ENCODE data around the gene TRPV3. TPM values are rescaled to one million over a fixed set of nuclear protein-coding genes. Genes with fewer than 3 reads are reported as not detected.

Gene TRPV3
- total RNA-seq, 1 donor from 2014 or later = 2.1 TPM

DNA sequence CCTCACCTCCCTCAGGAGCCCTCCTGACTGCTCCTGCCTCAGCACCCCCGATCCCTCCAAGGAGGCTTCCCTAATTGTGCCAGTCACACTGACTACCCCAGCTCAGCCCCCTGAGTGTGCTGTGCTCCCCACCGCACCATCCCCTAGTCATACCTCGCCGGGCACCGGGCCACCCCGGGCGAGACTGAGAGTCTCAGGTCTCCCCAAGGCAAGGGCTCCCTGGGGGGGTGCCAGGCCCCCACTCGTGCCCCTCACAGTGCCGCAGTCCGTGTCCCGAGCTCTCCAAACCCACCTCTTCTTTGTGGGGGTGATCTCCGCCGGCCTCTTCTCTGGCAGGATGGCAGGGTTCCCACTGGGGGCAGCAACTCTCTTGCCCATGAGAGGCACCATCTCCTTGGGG lies 3.2 kb downstream of the TRPV3 start:
- TF ChIP-seq, protein P1, sequence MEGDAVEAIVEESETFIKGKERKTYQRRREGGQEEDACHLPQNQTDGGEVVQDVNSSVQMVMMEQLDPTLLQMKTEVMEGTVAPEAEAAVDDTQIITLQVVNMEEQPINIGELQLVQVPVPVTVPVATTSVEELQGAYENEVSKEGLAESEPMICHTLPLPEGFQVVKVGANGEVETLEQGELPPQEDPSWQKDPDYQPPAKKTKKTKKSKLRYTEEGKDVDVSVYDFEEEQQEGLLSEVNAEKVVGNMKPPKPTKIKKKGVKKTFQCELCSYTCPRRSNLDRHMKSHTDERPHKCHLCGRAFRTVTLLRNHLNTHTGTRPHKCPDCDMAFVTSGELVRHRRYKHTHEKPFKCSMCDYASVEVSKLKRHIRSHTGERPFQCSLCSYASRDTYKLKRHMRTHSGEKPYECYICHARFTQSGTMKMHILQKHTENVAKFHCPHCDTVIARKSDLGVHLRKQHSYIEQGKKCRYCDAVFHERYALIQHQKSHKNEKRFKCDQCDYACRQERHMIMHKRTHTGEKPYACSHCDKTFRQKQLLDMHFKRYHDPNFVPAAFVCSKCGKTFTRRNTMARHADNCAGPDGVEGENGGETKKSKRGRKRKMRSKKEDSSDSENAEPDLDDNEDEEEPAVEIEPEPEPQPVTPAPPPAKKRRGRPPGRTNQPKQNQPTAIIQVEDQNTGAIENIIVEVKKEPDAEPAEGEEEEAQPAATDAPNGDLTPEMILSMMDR (IDR thresholded peaks at IDR 0.05; ENCODE audit: insufficient read depth, low read length, poor library complexity, severe bottlenecking) = no peak
- DNase-seq (ENCODE audit: low read depth) = no peak

DNA sequence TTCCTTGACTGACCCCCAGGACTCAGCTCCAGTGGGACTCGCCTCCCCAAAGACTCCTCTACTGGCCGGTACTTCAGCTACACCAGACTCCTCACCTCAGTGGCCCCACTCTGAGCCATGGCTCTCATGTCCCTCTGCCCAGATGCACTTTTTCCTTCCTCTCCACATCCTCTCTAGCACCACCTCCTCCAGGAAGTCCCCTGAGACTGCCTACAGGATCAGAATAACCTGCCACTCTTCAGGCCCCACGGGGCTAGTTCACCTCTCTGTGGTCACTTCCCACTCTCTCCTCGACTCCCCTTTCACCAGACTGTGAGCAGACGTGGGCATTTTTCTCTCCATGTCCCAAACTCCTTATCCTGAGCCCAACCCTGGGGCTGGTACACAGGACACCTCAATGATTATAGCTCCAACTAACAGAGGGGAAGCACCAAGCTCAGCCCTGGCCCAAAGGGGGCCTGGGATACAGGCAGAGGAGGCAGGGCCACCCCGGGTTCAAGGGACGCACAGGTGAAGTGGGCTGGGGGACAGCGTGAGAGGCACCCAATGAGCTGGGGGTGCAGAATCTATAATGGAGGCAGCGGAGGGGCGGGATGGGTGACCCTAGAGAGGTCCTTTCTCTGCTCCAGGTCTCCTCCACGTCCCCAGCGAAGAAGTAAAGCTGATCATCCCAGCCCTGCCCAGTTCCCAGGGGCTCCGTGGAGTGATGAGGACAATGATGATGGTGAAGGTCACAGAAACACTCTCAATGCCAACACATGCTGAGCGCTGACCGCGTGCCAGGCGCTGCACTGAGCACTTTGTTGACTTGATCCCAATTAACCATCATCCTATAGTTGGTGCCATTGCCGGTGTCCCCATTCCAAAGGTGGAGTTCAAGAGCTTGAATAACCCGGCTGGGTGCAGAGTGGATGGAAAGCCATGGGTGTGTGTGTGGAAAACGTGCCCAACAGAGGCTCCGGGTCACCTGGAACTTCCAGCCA lies 3.9 kb downstream of the TRPV3 start:
- Histone ChIP-seq H3K27me3 (ENCODE audit: control insufficient read depth, insufficient read depth, low read length) (no peaks in the 10 kb centered on the region), H3K4me3 (ENCODE audit: low read depth, low read length) (no peak overlapping the region), H3K36me3 (ENCODE audit: control insufficient read depth, insufficient read depth, low read length) (no peaks in the 10 kb centered on the region)
- DNase-seq (ENCODE audit: low read depth) = no peak
- TF ChIP-seq, protein P1 (IDR thresholded peaks at IDR 0.05; ENCODE audit: insufficient read depth, low read length, poor library complexity, severe bottlenecking) = no peak

More for the DNA sequence above, 3.2 kb downstream of the TRPV3 start:
- H3K36me3 ChIP-seq (ENCODE audit: control insufficient read depth, insufficient read depth, low read length) = no peaks in the 10 kb centered on the region
- no peak overlapping the region for H3K4me3 ChIP-seq (ENCODE audit: low read depth, low read length)
- no peaks in the 10 kb centered on the region for H3K27me3 ChIP-seq (ENCODE audit: control insufficient read depth, insufficient read depth, low read length)

DNA sequence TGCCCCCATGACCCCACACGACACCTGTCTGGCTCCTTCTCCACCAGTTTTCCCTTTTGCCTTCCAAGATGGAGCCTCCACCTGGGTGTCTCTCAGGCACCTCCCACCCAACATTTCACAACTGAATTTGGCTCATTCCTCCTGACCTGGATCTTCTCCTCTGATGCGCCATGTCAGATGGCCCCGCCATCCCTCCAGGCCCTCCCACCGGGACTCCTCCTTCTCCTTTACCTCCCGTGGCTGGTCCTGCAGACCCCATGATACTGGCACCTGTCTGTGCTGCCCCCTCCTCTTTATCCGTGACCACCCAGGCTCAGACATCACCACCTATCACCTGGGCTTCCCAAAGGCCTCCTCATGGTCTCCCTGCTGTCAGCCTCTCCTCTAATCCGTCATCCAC lies 4.7 kb downstream of the TRPV3 start:
- H3K4me3 ChIP-seq (ENCODE audit: low read depth, low read length) = no peak overlapping the region
- H3K36me3 ChIP-seq (ENCODE audit: control insufficient read depth, insufficient read depth, low read length) = no peaks in the 10 kb centered on the region
- no peaks in the 10 kb centered on the region for H3K27me3 ChIP-seq (ENCODE audit: control insufficient read depth, insufficient read depth, low read length)
- TF ChIP-seq, protein P1 (IDR thresholded peaks at IDR 0.05; ENCODE audit: insufficient read depth, low read length, poor library complexity, severe bottlenecking) = no peak
- no peak for DNase-seq (ENCODE audit: low read depth)

DNA sequence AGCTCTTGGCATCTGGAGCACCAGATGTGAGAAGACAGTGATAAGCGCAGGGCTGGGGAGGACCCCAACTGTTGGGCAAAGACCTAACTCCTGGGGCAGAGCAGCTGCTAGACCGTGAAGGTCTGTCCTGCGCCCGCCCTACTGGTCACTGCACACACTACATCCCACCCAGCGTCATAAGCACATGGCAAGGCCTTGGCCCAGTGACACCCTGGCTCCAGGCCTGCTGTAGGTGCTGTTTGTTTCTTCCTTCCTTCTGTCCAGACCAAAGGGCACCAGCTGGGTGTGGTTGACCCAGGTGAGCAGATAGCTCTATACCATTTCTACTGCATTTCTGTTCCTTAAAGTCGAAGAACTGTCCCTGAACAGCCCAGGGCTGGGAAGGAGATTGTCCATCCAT lies 6.4 kb downstream of the TRPV3 start:
- Histone ChIP-seq H3K4me3 (ENCODE audit: low read depth, low read length) (no peak overlapping the region), H3K27me3 (ENCODE audit: control insufficient read depth, insufficient read depth, low read length) (no peaks in the 10 kb centered on the region), H3K36me3 (ENCODE audit: control insufficient read depth, insufficient read depth, low read length) (no peaks in the 10 kb centered on the region)
- TF ChIP-seq, protein P1 (IDR thresholded peaks at IDR 0.05; ENCODE audit: insufficient read depth, low read length, poor library complexity, severe bottlenecking) = no peak
- no peak for DNase-seq (ENCODE audit: low read depth)

DNA sequence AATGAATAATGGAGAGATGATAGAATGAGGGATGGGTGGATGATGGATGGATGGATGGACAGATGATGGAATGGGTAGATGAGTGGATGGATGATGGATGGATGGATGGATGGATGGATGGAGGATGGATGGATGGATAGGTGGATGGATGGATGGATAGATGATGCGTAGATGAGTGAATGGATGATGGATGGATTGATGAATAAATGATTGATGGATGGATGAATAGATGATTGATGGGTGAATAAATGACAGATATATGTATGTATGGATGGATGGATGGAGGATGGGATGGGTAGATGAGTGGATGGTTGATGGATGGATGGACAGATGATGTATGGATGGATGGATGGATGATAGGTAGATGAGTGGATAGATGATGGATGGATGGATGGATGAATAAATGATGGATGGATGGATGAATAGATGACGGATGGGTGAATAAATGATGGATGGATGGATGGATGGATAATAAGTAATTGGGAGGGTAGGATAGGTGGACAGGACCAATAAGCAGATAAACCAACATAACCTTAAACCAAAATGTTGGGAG lies 7.9 kb downstream of the TRPV3 start:
- H3K4me3 ChIP-seq (ENCODE audit: low read depth, low read length) = no peak overlapping the region
- H3K36me3 ChIP-seq (ENCODE audit: control insufficient read depth, insufficient read depth, low read length) = no peaks in the 10 kb centered on the region
- TF ChIP-seq, protein P1 (IDR thresholded peaks at IDR 0.05; ENCODE audit: insufficient read depth, low read length, poor library complexity, severe bottlenecking) = no peak

More for the DNA sequence above, 7.9 kb downstream of the TRPV3 start:
- H3K27me3 ChIP-seq (ENCODE audit: control insufficient read depth, insufficient read depth, low read length) = no peaks in the 10 kb centered on the region
- no peak for DNase-seq (ENCODE audit: low read depth)
